GM19452 (cell line): ENCODE measurements around the gene PRSS23.

ENCODE experiments used
- ATAC-seq: cut with Tn5 transposase; IDR thresholded peaks from one replicate; pipeline ENCODE4 v1.9.1; 2021; ENCODE audit not compliant: unreplicated experiment

Gene PRSS23

GRCh38 chr11:86790195-86790725, 10.1 kb upstream of the PRSS23 start:
- ATAC-seq: no peak

GRCh38 chr11:86790867-86791849, 9.2 kb upstream of the PRSS23 start:
- ATAC-seq: no peak

DNA sequence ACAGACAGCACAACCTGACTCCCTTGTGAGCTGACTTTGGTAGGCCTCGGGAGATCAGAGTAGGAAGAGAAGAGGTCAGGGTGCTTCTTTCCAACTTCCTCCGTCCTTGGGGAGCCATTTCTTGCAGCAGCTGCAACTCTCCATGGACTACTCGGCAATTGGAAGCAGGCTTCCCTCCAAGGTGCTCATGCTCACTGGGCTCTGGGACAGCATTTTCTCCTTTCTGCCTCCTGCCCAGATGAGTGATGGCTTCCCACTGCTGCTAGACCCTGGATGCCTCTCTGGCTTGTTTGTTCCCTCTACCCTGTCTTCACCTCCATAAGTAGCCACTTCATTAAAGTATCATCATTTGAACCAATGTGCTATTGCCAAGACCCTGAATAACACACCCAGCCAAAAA, 8.2 kb upstream of the PRSS23 start:
- ATAC-seq: no peak

DNA sequence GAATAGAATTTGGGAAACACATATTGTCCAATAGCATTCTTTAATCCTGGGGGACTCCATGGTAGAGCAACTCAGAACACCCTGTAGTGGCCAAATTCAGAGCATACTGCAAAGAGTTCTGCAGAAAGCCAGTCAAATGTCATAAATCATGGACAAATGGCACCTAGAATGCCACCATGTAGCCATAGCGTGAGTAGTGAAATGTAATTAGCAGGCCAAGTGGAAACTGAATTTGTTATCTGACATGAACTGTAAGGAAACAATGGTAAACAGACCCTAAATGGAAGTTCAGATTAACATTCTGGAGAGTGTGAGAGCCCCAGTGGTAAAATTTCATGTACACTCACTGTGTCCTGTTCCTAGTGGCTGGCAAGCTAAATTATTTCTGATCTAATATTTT, 7.0 kb upstream of the PRSS23 start:
- no peak for ATAC-seq

GRCh38 chr11:86795511-86795910, 4.8 kb upstream of the PRSS23 start:
- no peak for ATAC-seq

DNA sequence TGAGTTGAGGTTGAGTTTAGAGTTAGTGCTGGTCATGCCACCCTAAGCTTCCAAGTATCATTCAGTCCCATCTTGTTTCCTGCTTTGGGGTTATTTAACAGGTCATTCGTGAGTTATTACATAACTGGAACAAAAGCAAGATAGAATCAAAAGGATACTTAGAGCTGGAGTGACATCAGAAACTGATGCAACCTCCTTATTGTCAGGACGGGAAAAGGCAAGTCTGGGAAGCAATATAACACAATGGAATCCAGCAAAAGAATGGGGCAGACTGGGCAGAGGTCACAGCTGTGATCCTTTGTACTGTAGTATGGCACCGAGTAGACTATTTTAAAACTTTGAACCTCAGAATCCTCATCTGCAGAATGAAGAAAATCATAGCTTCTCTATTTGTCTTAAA, 4.4 kb upstream of the PRSS23 start:
- no peak for ATAC-seq

- no peak for ATAC-seq
Measured at GRCh38 chr11:86797133-86797532, 3.2 kb upstream of the PRSS23 start.

GRCh38 chr11:86798988-86799387, 1.4 kb upstream of the PRSS23 start:
- no peak for ATAC-seq

- ATAC-seq: no peak
Measured at GRCh38 chr11:86799680-86800075, 664 bp upstream of the PRSS23 start.

- no peak for ATAC-seq
Measured at GRCh38 chr11:86800960-86801272, 574 bp downstream of the PRSS23 start.

- no peak for ATAC-seq
Measured at GRCh38 chr11:86801364-86801763, 1.0 kb downstream of the PRSS23 start.

- no peak for ATAC-seq
Measured at GRCh38 chr11:86802146-86802545, 1.8 kb downstream of the PRSS23 start.

DNA sequence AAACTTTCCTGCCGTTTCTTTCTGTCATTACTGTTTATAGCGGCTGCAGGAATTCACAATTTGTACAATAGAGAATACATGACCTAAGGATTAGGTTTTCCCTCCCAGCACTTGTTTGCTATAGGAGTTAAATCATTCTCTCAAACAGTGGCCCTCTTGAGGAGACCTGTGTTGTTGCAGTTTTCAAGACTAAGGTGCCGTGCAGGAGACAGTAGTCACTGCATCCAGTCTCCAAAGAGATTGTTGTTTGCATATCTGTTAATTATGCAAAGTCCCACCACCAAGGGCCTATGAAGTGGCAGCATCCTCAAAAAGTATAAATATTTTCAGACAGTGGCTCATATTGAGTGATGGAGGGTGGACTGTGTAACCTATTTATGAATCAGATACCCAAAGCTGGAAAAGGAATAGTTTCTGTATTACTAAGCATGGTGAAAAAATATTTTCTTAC, 2.3 kb downstream of the PRSS23 start:
- no peak for ATAC-seq

DNA sequence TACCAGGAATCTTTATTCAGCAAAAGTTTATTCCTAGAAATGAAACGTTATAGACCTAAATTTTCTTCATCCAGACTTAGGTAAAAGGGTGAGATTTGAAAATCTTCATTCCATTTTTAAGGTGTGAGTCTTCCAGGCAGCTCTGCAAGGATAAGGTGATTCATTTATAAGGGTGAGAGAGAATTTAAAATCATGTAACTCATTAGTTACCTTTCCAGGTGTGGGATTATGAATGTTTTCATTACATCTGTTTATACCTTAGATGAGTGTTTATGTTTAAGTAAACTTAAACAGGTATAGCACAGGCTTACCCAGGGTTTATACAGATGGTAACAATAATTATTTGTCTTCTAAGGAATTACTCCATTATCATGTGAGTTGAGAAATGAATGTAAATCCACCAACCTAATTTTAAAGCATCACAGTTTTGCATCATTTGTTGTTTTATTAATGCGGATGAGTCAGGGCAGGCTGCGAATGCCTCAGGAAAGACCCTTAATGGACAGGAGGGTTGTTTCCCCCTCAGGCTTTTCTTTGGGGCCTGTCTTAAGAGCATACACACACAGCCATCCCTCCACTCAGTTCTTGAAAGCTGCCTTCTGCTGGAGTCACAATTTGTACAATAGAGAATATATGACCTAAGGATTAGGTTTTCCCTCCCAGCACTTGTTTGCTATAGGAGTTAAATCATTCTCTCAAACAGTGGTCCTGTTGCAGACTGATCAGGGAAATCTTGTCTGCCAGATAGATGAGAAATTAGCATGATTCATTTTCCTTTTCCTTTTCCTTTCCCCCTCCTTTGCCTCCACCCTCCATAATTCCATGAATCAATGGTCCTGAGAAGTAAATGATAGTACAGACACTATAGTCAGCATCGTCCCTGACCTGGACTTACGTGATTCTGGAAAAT, 3.0 kb downstream of the PRSS23 start:
- ATAC-seq: no peak

DNA sequence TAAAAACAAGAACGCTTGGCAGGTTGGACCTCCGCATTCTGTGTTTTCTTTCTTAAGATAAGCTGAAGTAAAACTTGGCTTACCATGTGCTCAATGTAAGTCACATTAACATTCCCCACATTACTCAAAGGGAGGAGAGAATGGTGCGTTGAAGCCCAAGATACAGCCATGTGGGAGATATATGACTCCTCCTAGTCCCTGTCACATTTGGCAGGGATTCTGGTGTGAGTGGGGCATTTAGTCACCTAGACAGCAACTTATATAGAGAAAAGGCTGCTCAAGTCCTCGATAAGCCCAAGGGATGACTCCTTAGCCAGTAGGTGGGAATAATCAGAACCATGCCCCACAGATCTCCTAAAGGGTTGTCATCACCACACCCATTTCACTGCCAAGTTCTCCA, 4.6 kb downstream of the PRSS23 start:
- ATAC-seq: no peak

DNA sequence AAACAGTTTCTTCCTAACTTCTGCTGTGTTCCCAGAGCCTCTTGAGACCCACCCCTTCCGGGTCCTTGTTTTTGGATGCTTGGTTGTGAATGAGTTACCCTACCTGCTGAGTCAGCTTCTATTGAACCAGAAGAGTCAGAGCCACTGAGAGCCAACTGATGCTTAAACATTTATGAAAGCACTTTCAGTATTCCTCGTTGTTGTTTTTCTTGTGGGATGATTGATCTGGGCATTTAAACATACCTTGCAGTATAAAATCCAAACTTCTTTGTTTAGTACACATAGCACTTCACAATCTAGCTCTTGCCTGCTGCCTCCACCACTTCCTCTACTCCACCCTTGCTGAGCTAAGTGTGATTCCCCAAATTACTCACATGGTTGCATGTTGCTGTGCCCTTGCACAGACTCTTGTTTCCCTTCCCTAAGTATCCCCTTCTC, 5.5 kb downstream of the PRSS23 start:
- ATAC-seq: peak; percentile 94

- ATAC-seq: no peak
Measured at GRCh38 chr11:86806903-86807302, 6.6 kb downstream of the PRSS23 start.

DNA sequence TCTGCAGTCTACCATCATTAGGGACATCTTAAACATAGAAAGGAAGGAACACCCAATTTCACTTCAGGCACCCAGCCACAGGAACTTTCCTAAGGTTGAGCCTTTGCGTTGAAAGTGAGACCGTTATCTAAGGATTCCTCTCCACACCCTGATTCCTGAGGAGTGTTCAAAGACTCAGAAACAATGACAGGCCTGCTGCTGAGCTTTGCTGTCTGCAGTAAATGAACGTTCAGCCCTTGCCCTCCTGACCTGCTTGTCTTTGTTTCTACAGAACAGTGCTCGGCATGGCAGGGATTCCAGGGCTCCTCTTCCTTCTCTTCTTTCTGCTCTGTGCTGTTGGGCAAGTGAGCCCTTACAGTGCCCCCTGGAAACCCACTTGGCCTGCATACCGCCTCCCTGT, 7.0 kb downstream of the PRSS23 start:
- no peak for ATAC-seq

DNA sequence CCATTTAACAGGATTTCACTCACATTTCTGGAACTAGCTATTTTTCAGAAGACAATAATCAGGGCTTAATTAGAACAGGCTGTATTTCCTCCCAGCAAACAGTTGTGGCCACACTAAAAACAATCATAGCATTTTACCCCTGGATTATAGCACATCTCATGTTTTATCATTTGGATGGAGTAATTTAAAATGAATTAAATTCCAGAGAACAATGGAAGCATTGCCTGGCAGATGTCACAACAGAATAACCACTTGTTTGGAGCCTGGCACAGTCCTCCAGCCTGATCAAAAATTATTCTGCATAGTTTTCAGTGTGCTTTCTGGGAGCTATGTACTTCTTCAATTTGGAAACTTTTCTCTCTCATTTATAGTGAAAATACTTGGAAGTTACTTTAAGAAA, 9.2 kb downstream of the PRSS23 start:
- ATAC-seq: no peak

DNA sequence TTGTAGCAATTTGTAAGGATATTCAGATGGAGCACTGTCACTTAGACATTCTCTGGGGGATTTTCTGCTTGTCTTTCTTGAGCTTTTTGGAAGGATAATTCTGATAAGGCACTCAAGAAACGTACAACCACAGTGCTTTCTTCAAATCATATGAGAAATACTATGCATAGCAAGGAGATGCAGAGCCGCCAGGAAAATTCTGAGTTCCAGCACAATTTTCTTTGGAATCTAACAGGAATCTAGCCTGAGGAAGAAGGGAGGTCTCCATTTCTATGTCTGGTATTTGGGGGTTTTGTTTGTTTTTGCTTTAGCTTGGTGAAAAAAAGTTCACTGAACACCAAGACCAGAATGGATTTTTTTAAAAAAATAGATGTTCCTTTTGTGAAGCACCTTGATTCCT, 9.9 kb downstream of the PRSS23 start:
- no peak for ATAC-seq

DNA sequence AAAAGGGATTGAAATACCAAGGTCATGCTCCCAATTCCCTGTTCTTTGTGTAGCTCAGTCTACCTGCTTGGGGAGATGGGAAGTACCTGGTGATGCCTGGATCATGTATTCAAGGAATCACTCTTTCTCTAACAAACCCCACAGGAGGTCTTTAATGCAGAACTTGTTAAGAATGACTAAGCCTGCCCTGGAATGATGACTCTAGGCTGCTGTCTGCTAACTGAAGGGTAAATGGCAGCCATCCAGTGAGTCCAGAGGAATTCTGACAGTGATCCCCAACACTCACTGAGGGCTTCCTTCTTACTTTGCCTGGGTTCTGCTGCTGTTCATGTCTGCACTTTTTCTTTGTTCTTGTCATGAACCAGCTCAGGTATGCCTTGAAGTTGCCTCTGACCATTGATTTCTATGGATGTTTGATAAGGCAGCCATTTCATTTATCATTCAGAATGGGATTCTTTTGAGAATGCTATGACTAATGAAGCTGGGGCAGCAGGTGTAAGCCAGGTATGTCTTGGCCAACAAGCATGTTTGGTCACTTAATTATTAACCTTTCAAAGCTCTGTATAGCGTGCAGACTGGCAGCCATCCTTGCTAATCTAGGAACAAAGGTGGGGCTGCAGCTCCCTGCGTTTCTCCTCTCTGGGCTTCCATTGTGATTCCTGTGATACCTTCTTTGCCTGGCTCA, 11.4 kb downstream of the PRSS23 start:
- ATAC-seq: no peak
